GM19372 (cell line): ENCODE data around the gene TRDN.
"Not testable (repeated sequence)": the region's sequence is repeated elsewhere in the genome, so short reads cannot be mapped to it uniquely, and the experiment has no call there.

Source experiments
- ATAC-seq: cut with Tn5 transposase; IDR thresholded peaks from one replicate; pipeline ENCODE4 v1.9.1; 2021; ENCODE audit warnings: mild to moderate bottlenecking, low read depth, moderate library complexity; ENCODE audit not compliant: unreplicated experiment

The TRDN gene

GRCh38 chr6:123632641-123633040 lies 4.1 kb downstream of the TRDN start:
- no peak for ATAC-seq

- ATAC-seq = no peak
Measured at GRCh38 chr6:123629258-123629941, 7.3 kb downstream of the TRDN start.

DNA sequence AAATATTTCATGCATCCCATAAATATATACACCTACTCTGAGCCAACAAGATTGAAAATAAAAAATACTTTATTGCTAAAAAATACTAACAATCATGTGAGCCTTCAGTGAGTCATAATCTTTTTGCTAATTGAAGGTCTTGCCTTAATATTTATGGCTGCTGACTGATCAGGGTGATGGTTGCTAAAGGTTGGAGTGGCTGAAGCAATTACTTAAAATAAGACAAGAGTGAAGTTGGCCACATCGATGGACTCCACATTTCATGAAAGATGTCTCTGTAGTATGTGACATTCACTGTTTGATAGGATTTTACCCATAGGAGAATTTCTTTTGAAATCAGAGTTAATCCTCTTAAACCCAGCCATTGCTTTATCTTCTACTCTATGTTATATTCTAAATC lies 11.1 kb downstream of the TRDN start:
- ATAC-seq = no peak

GRCh38 chr6:123622780-123623179 lies 14.0 kb downstream of the TRDN start:
- ATAC-seq = no peak

DNA sequence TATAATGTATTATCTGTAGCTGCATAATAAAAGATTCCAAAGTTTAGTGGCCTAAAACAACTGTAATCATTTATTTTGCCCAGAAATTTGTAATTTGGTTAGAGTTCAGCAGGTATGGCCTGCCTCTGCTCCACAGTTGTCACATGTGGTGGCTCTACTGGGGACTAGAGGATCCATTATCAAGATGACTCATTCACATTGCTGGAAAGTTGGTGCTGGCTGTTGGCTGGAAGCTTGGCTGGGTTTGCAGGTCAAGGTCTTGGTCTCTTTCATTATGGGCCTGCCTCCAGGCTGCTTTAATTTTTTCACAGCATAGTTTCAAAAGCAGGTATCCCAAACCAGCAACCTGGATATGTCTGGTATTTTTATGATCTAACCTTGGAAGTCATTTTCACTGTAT lies 17.6 kb downstream of the TRDN start:
- no peak for ATAC-seq

GRCh38 chr6:123616942-123617341 lies 19.8 kb downstream of the TRDN start:
- ATAC-seq = no peak

DNA sequence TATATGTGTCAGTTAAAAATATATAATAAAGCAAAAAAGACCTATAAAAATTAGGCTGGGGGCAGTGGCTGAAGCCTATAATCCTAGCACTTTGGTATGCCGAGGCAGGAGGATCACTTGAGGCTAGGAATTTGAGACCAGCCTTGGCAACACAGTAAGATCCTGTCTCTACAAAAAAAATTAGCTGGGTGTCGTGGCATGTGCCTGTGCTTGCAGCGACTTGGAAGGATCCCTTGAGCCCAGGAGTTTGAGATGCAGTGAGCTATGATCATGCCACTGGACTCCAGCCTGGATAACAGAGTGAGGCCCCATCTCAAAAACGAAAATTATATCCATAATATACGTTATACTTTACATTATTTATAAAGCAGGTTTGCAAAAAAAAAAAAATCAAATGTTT lies 20.7 kb downstream of the TRDN start:
- no peak for ATAC-seq

DNA sequence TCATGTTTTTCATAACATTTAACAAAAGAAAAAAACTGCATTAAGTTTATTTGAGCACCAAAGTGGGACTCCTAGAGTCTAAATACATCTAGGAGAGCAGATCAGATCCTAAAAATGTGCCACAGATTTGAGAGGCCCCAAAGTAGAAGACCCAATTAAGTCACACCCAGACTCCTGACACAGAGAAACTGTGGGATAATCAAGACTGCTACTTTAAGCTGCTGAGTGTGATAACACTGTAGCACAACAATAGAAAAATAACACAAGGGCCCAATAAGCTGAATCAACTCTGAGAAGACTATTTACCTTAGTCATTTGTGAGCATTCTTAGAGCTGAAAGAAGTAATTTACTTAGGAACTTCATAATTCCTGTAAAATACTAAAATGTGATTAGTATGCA lies 26.0 kb downstream of the TRDN start:
- ATAC-seq = no peak

DNA sequence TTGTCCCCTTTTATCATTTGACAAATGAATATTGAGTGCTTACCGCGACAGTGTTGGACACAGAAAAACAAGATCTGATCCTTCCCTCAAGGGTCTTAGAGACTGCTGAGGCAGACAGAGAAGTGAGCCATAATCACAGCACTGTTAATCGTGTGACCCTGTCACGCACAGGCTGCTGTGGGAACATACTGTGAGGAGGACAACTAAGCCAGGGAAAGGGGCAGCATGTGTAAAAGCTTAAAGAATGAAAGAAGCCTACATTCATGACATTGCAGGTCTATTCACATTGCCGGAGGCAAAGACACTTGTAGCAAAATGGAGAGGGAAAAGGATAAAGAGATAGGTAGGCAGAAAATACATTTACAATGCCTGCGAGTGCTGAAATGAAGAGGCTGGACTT lies 32.7 kb downstream of the TRDN start:
- ATAC-seq = no peak

- ATAC-seq = peak; percentile 62
Measured at GRCh38 chr6:123598011-123598410, 38.7 kb downstream of the TRDN start.

DNA sequence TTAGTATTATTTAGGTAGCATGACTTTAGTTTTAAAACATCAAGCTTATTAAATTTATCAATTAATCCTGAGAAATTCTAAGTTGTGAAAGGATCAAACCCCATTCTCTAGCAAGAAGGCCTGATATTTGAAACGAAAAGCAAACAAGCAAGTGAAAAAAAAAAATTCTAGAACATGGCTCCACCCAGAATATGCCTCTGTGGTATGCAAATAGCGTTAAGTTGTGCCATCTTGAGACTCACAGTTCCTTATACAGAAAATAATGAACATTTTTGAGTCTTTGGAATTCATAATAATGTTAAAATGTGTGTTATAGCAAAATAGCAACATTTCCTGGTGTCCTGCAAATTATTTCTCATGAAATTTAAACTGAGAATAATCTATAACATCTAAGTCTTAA lies 42.0 kb downstream of the TRDN start:
- no peak for ATAC-seq

DNA sequence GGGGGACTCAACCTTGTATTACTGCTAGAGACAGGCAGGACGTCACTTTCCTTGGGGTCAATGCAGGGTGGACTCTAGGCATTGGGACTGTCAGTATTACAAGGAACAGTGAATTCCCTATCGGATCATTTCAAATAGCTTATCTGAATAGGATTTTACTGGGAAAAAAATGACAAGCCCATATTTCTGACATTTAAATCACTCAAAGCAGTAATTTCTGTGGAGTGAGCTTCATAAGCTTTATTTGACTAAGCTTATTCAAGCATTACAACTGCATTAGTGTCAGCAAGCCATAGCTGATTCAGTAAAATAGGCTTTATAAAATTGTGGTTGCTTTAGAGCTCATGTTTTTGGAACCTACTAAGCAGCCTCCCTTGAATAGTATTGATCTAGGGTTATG lies 44.3 kb downstream of the TRDN start:
- ATAC-seq = no peak

GRCh38 chr6:123589973-123590372 lies 46.8 kb downstream of the TRDN start:
- no peak for ATAC-seq

- no peak for ATAC-seq
Measured at GRCh38 chr6:123589317-123589716, 47.4 kb downstream of the TRDN start.

DNA sequence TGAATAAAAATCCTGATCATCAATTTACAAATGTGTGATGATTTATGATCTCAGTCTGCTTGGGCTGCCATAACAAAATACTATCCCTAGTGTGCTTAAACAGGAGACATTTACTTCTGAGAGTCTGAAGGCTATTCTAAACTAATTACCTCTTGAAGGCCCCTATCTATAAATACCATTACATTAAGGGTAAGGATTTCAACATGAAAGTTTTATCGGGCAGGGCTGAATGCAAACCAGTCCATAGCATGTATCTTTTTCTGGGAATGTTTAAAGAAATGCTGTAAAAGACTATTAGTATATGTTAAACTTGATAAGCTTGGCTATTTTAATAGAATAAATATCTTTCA lies 48.2 kb downstream of the TRDN start:
- no peak for ATAC-seq

GRCh38 chr6:123587838-123588545 lies 48.8 kb downstream of the TRDN start:
- ATAC-seq = no peak

DNA sequence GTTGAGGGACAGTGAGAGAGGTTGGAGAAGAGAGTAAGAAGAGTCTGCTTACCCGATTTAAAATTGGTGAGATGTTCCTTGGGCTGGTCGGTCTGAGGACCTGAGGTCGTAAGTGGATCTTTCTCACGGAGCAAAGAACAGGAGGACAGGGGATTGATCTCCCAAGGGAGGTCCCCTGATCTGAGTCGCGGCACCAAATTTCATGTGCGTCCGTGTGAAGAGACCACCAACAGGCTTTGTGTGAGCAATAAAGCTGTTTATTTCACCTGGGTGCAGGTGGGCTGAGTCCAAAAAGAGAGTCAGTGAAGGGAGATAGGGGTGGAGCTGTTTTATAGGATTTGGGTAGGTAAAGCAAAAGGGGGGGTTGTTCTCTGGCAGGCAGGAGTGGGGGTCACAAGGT lies 49.3 kb downstream of the TRDN start:
- ATAC-seq = not testable (repeated sequence)

DNA sequence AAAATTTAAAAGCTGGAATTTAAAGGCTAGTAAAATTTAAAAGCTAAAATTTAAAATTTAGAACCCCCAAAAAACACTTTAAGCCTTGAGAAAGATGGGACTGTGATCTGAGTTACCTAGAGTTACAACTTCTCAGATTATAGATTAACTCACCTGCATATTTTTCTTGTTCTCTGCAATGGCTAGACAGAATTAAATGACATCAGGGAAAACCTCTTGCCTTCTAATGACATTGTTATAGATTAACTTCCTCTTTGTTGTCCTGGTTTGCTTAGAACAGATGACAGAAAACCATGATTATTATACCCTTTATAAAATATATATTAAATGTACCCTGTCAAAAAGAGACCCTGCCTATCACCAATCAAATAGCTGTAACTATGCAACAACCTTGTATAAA lies 56.4 kb downstream of the TRDN start:
- ATAC-seq = no peak

GRCh38 chr6:123575188-123575587 lies 61.6 kb downstream of the TRDN start:
- ATAC-seq = no peak

DNA sequence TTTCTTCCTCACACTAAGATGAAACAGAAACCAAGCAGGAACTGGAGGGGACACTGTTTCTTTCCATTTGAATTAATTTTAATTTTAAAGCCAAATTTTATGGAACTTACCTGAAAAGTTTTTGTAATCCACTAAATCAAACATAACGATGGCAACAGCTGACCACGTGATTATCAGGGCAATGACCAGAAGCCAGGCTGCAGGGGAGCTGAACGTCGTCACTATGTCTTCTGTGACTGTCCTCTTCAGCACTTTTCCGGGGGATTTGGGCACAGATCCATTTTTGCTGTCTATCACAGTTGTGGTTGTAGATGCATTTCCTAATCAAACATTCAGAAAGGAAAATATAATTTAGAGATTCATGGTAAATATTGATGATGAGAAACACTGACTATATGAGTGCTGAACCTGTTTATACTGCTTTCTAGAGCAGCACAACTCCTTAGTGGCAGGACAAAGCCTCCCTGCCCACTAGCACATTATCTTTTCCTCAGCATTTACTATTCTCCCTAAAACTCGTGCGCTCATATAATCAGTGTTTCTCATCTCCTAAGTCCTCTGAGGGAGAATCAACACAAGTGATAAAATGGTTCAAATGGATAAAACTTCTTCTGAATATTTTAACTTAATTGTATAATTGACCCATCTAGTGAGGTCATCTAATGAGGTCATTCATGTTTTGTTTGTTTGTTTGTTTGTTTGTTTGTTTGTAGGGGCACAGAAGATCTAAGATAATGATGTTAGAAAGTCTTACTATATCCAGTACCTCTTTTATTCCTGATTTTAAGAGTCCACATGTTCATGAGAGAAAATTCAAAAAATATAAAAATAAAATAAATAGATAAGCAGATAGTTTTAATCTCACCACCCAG lies 65.7 kb downstream of the TRDN start:
- ATAC-seq = no peak

DNA sequence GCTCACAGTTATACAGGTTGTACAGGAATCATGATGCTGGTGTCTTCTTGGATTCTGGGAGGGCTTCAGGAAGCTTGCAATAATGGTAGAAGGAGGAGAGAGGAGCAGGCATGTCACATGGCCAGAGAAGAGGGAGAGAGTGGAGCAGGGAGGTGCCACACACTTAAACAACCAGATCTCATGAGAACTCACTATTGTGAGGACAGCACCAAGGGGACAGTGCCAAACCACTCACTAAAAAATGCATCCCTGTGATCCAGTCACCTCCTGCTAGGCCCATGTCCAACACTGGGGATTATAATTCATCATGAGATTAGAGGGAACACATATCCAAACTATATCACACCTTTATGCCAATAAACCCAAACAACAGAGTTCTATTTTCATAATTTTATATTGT lies 67.2 kb downstream of the TRDN start:
- no peak for ATAC-seq

DNA sequence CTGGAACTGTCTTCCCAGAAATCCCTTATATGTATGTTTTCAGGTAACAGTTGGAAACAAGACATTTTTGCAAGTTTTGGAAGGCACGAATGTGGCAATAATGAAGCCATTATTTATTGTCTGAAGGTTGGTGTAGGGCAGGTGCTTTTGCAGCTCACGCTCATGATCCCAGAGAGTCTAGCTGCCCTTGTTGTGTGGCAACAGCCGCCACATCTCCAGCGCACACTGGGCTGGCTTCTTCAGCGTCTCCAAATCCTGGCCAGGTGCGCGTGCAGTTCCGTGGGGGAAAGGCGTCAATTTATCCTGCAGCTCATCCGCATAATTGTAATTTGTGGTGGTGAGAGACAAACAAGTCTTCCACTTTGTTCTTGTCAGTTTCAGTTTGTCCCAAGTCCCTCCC lies 71.2 kb downstream of the TRDN start:
- ATAC-seq = no peak
